Measurements from ENCODE around the gene FURIN.

FURIN gene

GRCh38 chr15:90862487-90862886 is 5.9 kb upstream of the FURIN start:
- H3K4me1 ChIP-seq (ENCODE audit: control insufficient read depth, insufficient read depth, low read length): peaks cover 7% of the 10 kb centered on the region
- H3K9ac ChIP-seq (ENCODE audit: low read depth, low read length): no peak overlapping the region
- H3K36me3 ChIP-seq (ENCODE audit: control insufficient read depth, insufficient read depth, low read length): no peaks in the 10 kb centered on the region
- H3K4me3 ChIP-seq (ENCODE audit: low read depth, low read length): no peak overlapping the region
- no peak overlapping the region for H3K27ac ChIP-seq (ENCODE audit: low read depth, low read length)
- no peaks in the 10 kb centered on the region for H3K27me3 ChIP-seq (ENCODE audit: control insufficient read depth, insufficient read depth, low read length)
- no peaks in the 10 kb centered on the region for H3K9me3 ChIP-seq (ENCODE audit: control insufficient read depth, insufficient read depth, low read length)

- H3K4me1 ChIP-seq (ENCODE audit: control insufficient read depth, insufficient read depth, low read length): peaks cover 11% of the 10 kb centered on the region
- no peaks in the 10 kb centered on the region for H3K27me3 ChIP-seq (ENCODE audit: control insufficient read depth, insufficient read depth, low read length)
These were observed 5.2 kb upstream of the FURIN start for GRCh38 chr15:90862964-90863778.

GRCh38 chr15:90863987-90864386 is 4.4 kb upstream of the FURIN start:
- H3K27me3 ChIP-seq (ENCODE audit: control insufficient read depth, insufficient read depth, low read length): no peaks in the 10 kb centered on the region
- H3K36me3 ChIP-seq (ENCODE audit: control insufficient read depth, insufficient read depth, low read length): no peaks in the 10 kb centered on the region
- H3K4me3 ChIP-seq (ENCODE audit: low read depth, low read length): no peak overlapping the region
- no peak overlapping the region for H3K9ac ChIP-seq (ENCODE audit: low read depth, low read length)
- H3K4me1 ChIP-seq (ENCODE audit: control insufficient read depth, insufficient read depth, low read length): peaks cover 18% of the 10 kb centered on the region
- no peak overlapping the region for H3K27ac ChIP-seq (ENCODE audit: low read depth, low read length)
- H3K9me3 ChIP-seq (ENCODE audit: control insufficient read depth, insufficient read depth, low read length): no peaks in the 10 kb centered on the region

More at GRCh38 chr15:90862964-90863778, 5.2 kb upstream of the FURIN start:
- Histone ChIP-seq H3K27ac (ENCODE audit: low read depth, low read length) (no peak overlapping the region), H3K9me3 (ENCODE audit: control insufficient read depth, insufficient read depth, low read length) (no peaks in the 10 kb centered on the region), H3K36me3 (ENCODE audit: control insufficient read depth, insufficient read depth, low read length) (no peaks in the 10 kb centered on the region), H3K4me3 (ENCODE audit: low read depth, low read length) (no peak overlapping the region), H3K9ac (ENCODE audit: low read depth, low read length) (no peak overlapping the region)

GRCh38 chr15:90864507-90864906 is 3.9 kb upstream of the FURIN start:
- no peaks in the 10 kb centered on the region for H3K9me3 ChIP-seq (ENCODE audit: control insufficient read depth, insufficient read depth, low read length)
- H3K27ac ChIP-seq (ENCODE audit: low read depth, low read length): no peak overlapping the region
- no peak overlapping the region for H3K9ac ChIP-seq (ENCODE audit: low read depth, low read length)
- no peaks in the 10 kb centered on the region for H3K27me3 ChIP-seq (ENCODE audit: control insufficient read depth, insufficient read depth, low read length)
- H3K4me3 ChIP-seq (ENCODE audit: low read depth, low read length): no peak overlapping the region
- H3K36me3 ChIP-seq (ENCODE audit: control insufficient read depth, insufficient read depth, low read length): no peaks in the 10 kb centered on the region
- H3K4me1 ChIP-seq (ENCODE audit: control insufficient read depth, insufficient read depth, low read length): peaks cover 19% of the 10 kb centered on the region

GRCh38 chr15:90865702-90866101 is 2.7 kb upstream of the FURIN start:
- Histone ChIP-seq H3K27me3 (ENCODE audit: control insufficient read depth, insufficient read depth, low read length) (no peaks in the 10 kb centered on the region), H3K27ac (ENCODE audit: low read depth, low read length) (no peak overlapping the region), H3K9me3 (ENCODE audit: control insufficient read depth, insufficient read depth, low read length) (no peaks in the 10 kb centered on the region), H3K9ac (ENCODE audit: low read depth, low read length) (no peak overlapping the region), H3K4me1 (ENCODE audit: control insufficient read depth, insufficient read depth, low read length) (peaks cover 28% of the 10 kb centered on the region), H3K36me3 (ENCODE audit: control insufficient read depth, insufficient read depth, low read length) (no peaks in the 10 kb centered on the region), H3K4me3 (ENCODE audit: low read depth, low read length) (no peak overlapping the region)

- no peak overlapping the region for H3K4me3 ChIP-seq (ENCODE audit: low read depth, low read length)
These were observed 2.1 kb upstream of the FURIN start for GRCh38 chr15:90866161-90866715.

GRCh38 chr15:90866800-90867199 is 1.6 kb upstream of the FURIN start:
- no peak overlapping the region for H3K4me3 ChIP-seq (ENCODE audit: low read depth, low read length)
- no peak overlapping the region for H3K27ac ChIP-seq (ENCODE audit: low read depth, low read length)
- H3K4me1 ChIP-seq (ENCODE audit: control insufficient read depth, insufficient read depth, low read length): peaks cover 30% of the 10 kb centered on the region
- no peak overlapping the region for H3K9ac ChIP-seq (ENCODE audit: low read depth, low read length)
- H3K9me3 ChIP-seq (ENCODE audit: control insufficient read depth, insufficient read depth, low read length): no peaks in the 10 kb centered on the region
- H3K36me3 ChIP-seq (ENCODE audit: control insufficient read depth, insufficient read depth, low read length): no peaks in the 10 kb centered on the region
- no peaks in the 10 kb centered on the region for H3K27me3 ChIP-seq (ENCODE audit: control insufficient read depth, insufficient read depth, low read length)

More at GRCh38 chr15:90866161-90866715, 2.1 kb upstream of the FURIN start:
- no peaks in the 10 kb centered on the region for H3K9me3 ChIP-seq (ENCODE audit: control insufficient read depth, insufficient read depth, low read length)
- H3K27ac ChIP-seq (ENCODE audit: low read depth, low read length): no peak overlapping the region
- no peaks in the 10 kb centered on the region for H3K36me3 ChIP-seq (ENCODE audit: control insufficient read depth, insufficient read depth, low read length)
- H3K27me3 ChIP-seq (ENCODE audit: control insufficient read depth, insufficient read depth, low read length): no peaks in the 10 kb centered on the region
- H3K4me1 ChIP-seq (ENCODE audit: control insufficient read depth, insufficient read depth, low read length): peaks cover 30% of the 10 kb centered on the region
- no peak overlapping the region for H3K9ac ChIP-seq (ENCODE audit: low read depth, low read length)

GRCh38 chr15:90869140-90869541 is 753 bp downstream of the FURIN start:
- Histone ChIP-seq H3K9me3 (ENCODE audit: control insufficient read depth, insufficient read depth, low read length) (no peaks in the 10 kb centered on the region), H3K9ac (ENCODE audit: low read depth, low read length) (no peak overlapping the region), H3K36me3 (ENCODE audit: control insufficient read depth, insufficient read depth, low read length) (no peaks in the 10 kb centered on the region), H3K4me1 (ENCODE audit: control insufficient read depth, insufficient read depth, low read length) (peaks cover 48% of the 10 kb centered on the region), H3K4me3 (ENCODE audit: low read depth, low read length) (no peak overlapping the region), H3K27ac (ENCODE audit: low read depth, low read length) (peak overlapping the region; percentile 92), H3K27me3 (ENCODE audit: control insufficient read depth, insufficient read depth, low read length) (no peaks in the 10 kb centered on the region)

GRCh38 chr15:90869601-90870353 is 1.4 kb downstream of the FURIN start:
- Histone ChIP-seq H3K9ac (ENCODE audit: low read depth, low read length) (no peak overlapping the region), H3K9me3 (ENCODE audit: control insufficient read depth, insufficient read depth, low read length) (no peaks in the 10 kb centered on the region), H3K4me1 (ENCODE audit: control insufficient read depth, insufficient read depth, low read length) (peaks cover 54% of the 10 kb centered on the region), H3K4me3 (ENCODE audit: low read depth, low read length) (no peak overlapping the region), H3K36me3 (ENCODE audit: control insufficient read depth, insufficient read depth, low read length) (no peaks in the 10 kb centered on the region), H3K27ac (ENCODE audit: low read depth, low read length) (peak overlapping the region; percentile 92), H3K27me3 (ENCODE audit: control insufficient read depth, insufficient read depth, low read length) (no peaks in the 10 kb centered on the region)

- H3K4me1 ChIP-seq (ENCODE audit: control insufficient read depth, insufficient read depth, low read length): peaks cover 54% of the 10 kb centered on the region
- peak overlapping the region; percentile 92 for H3K27ac ChIP-seq (ENCODE audit: low read depth, low read length)
- H3K4me3 ChIP-seq (ENCODE audit: low read depth, low read length): peak overlapping the region; percentile 75
- H3K36me3 ChIP-seq (ENCODE audit: control insufficient read depth, insufficient read depth, low read length): no peaks in the 10 kb centered on the region
- no peaks in the 10 kb centered on the region for H3K27me3 ChIP-seq (ENCODE audit: control insufficient read depth, insufficient read depth, low read length)
- H3K9ac ChIP-seq (ENCODE audit: low read depth, low read length): 0 out of 2 replicates have a peak overlapping the region, but pooled peaks have one; percentile 45
- H3K9me3 ChIP-seq (ENCODE audit: control insufficient read depth, insufficient read depth, low read length): no peaks in the 10 kb centered on the region
These were observed 2.2 kb downstream of the FURIN start for GRCh38 chr15:90870354-90871138.

Measured in HUES48 (cell line).